H1 (cell line): Measurements from ENCODE around the gene CFAP100.

ENCODE experiments used
- TAF1 ChIP-seq: IDR thresholded peaks from 2 replicates; pipeline ENCODE4 v1.6.1; 2011; ENCODE audit warnings: mild to moderate bottlenecking, low read depth, low read length
- TF ChIP-seq, protein P1 (sequence below), 3 experiments: IDR thresholded peaks; 1 replicate in 2 of 3; 2 replicates in 1 of 3; pipeline versions ENCODE4 v1.5.1 to v1.6.1; 2011; ENCODE audit warnings: low read length in 3 of 3, mild to moderate bottlenecking in 3 of 3, inconsistent platforms in 2 of 3, low read depth in 1 of 3, moderate library complexity in 1 of 3; ENCODE audit not compliant: insufficient read depth in 1 of 3; ENCODE audit errors: control extremely low read depth in 1 of 3

DNA sequence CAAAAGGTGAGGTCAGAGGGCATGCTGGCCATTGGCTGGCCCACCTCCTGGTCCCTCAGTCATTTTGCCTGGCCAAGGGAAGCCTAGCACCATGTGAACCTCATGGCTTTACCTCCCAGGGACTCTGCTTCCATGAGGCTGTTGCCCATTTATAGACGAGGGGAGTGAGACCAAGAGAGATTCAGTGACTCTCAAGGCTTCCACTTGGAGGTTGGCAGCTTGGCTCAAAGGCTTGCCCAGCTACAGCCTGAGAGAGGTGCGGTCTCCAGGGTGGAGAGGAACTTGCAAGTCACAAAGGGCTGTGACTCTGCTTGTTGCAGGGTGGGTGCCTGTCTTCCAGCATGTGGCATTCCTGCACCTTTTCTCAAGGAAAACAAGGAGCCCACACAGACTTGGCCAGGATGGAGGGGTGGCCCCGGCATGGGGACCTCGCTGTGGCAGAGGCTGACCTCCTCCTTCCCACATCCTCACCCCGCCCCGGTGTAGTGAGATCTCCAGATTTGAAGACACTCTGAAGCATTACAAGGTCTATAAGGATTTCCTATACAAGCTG, 24.5 kb downstream of the CFAP100 start:
- TF ChIP-seq TAF1 = no peak
- TF ChIP-seq, protein P1, sequence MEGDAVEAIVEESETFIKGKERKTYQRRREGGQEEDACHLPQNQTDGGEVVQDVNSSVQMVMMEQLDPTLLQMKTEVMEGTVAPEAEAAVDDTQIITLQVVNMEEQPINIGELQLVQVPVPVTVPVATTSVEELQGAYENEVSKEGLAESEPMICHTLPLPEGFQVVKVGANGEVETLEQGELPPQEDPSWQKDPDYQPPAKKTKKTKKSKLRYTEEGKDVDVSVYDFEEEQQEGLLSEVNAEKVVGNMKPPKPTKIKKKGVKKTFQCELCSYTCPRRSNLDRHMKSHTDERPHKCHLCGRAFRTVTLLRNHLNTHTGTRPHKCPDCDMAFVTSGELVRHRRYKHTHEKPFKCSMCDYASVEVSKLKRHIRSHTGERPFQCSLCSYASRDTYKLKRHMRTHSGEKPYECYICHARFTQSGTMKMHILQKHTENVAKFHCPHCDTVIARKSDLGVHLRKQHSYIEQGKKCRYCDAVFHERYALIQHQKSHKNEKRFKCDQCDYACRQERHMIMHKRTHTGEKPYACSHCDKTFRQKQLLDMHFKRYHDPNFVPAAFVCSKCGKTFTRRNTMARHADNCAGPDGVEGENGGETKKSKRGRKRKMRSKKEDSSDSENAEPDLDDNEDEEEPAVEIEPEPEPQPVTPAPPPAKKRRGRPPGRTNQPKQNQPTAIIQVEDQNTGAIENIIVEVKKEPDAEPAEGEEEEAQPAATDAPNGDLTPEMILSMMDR (IDR thresholded peaks at IDR 0.05; ENCODE audit: control extremely low read depth in 1 of 3, insufficient read depth in 1 of 3, low read depth in 1 of 3, low read length in 3 of 3) = no peak
